HEK293T (cell line): ENCODE data around the gene LILRA2.

Source experiments
- CTCF ChIA-PET: fragments of 350-600 bp; formaldehyde crosslinking; extraction: SDS; loops from one replicate; lab custom pipeline; 2021; ENCODE audit warnings: antibody characterized with exemption, inconsistent platforms; lab: Yijun Ruan, JAX
- POLR2A ChIA-PET: fragments of 350-600 bp; formaldehyde crosslinking; extraction: SDS; loops from one replicate; lab custom pipeline; 2020; ENCODE audit warnings: antibody characterized with exemption, inconsistent platforms; lab: Yijun Ruan, JAX
- DNase-seq: peaks from one replicate; pipeline ENCODE4 v3.0.0; 2012; ENCODE audit warnings: mixed read lengths; ENCODE audit errors: extremely low spot score
- ARNT ChIP-seq: fragments of 450-650 bp; IDR thresholded peaks from 2 replicates; pipeline ENCODE4 v1.6.1; 2017; ENCODE audit warnings: mild to moderate bottlenecking
- BHLHE40 ChIP-seq: fragments of 450-650 bp; IDR thresholded peaks from 2 replicates; pipeline ENCODE4 v1.6.1; 2016; ENCODE audit warnings: mild to moderate bottlenecking, moderate library complexity, borderline replicate concordance
- CTBP1 ChIP-seq: fragments of 450-650 bp; IDR thresholded peaks from 2 replicates; pipeline ENCODE4 v1.6.1; 2016; ENCODE audit warnings: borderline replicate concordance
- ELF4 ChIP-seq: fragments of 450-650 bp; IDR thresholded peaks from 2 replicates; pipeline ENCODE4 v1.6.1; 2017; ENCODE audit warnings: antibody characterized with exemption
- FOXA1 ChIP-seq: fragments of 450-650 bp; IDR thresholded peaks from 2 replicates; pipeline ENCODE4 v1.6.1; 2016; ENCODE audit warnings: mild to moderate bottlenecking
- FOXK2 ChIP-seq: fragments of 450-650 bp; IDR thresholded peaks from 2 replicates; pipeline ENCODE4 v1.6.1; 2016; ENCODE audit warnings: mild to moderate bottlenecking
- FOXM1 ChIP-seq: fragments of 450-650 bp; IDR thresholded peaks from 2 replicates; pipeline ENCODE4 v1.6.1; 2017; ENCODE audit warnings: mild to moderate bottlenecking, borderline replicate concordance
- HDGF ChIP-seq: fragments of 450-650 bp; IDR thresholded peaks from 2 replicates; pipeline ENCODE4 v1.6.1; 2017; ENCODE audit warnings: antibody characterized with exemption, borderline replicate concordance
- L3MBTL2 ChIP-seq: fragments of 450-650 bp; conservative IDR thresholded peaks from 2 replicates; pipeline ENCODE4 v1.6.1; 2016; ENCODE audit warnings: mild to moderate bottlenecking
- LEF1 ChIP-seq: fragments of 450-650 bp; IDR thresholded peaks from 2 replicates; pipeline ENCODE4 v1.6.1; 2017; ENCODE audit warnings: mild to moderate bottlenecking, borderline replicate concordance
- NFRKB ChIP-seq: fragments of 450-650 bp; IDR thresholded peaks from 2 replicates; pipeline ENCODE4 v1.6.1; 2016; ENCODE audit warnings: mild to moderate bottlenecking, moderate library complexity
- PKNOX1 ChIP-seq: fragments of 450-650 bp; IDR thresholded peaks from 2 replicates; pipeline ENCODE4 v1.6.1; 2016
- SP1 ChIP-seq: fragments of 450-650 bp; IDR thresholded peaks from 2 replicates; pipeline ENCODE4 v1.6.1; 2017
- SUZ12 ChIP-seq: fragments of 450-650 bp; IDR thresholded peaks from 2 replicates; pipeline ENCODE4 v1.6.1; 2016; ENCODE audit warnings: mild to moderate bottlenecking
- TARDBP ChIP-seq: fragments of 450-650 bp; IDR thresholded peaks from 2 replicates; pipeline ENCODE4 v1.6.1; 2016
- ZNF384 ChIP-seq: fragments of 450-650 bp; IDR thresholded peaks from 2 replicates; pipeline ENCODE4 v1.6.1; 2016

Gene LILRA2

GRCh38 chr19:54551293-54551692, 22.3 kb upstream of the LILRA2 start:
- ChIA-PET CTCF (no interaction called here), POLR2A (no interaction called here)
- TF ChIP-seq SUZ12 (no peak), FOXM1 (no peak), ARNT (no peak), NFRKB (no peak), ELF4 (no peak), FOXK2 (no peak), ZNF384 (no peak), CTBP1 (no peak), L3MBTL2 (no peak), PKNOX1 (no peak), LEF1 (no peak), HDGF (no peak), SP1 (no peak), FOXA1 (no peak), BHLHE40 (no peak), TARDBP (no peak)
- no peak for DNase-seq

- ChIA-PET POLR2A (no interaction called here), CTCF (no interaction called here)
- no peak for TF ChIP-seq ZNF384
- TF ChIP-seq SP1 = no peak
- no peak for TF ChIP-seq BHLHE40
- TF ChIP-seq PKNOX1 = no peak
- no peak for TF ChIP-seq SUZ12
- no peak for TF ChIP-seq ARNT
- no peak for TF ChIP-seq L3MBTL2
- no peak for TF ChIP-seq CTBP1
- no peak for TF ChIP-seq TARDBP
- TF ChIP-seq FOXM1 = no peak
- TF ChIP-seq FOXK2 = no peak
- no peak for TF ChIP-seq NFRKB
- no peak for TF ChIP-seq FOXA1
- no peak for TF ChIP-seq LEF1
- TF ChIP-seq HDGF = no peak
- no peak for DNase-seq
Measured at GRCh38 chr19:54551950-54552912, 21.4 kb upstream of the LILRA2 start.

- DNase-seq = no peak
- POLR2A ChIA-PET = no interaction called here
- TF ChIP-seq TARDBP (no peak), SUZ12 (no peak), ZNF384 (no peak), FOXK2 (no peak), PKNOX1 (no peak), HDGF (no peak), ELF4 (no peak), SP1 (no peak), BHLHE40 (no peak), FOXM1 (no peak), ARNT (no peak), NFRKB (no peak), L3MBTL2 (no peak), CTBP1 (no peak), FOXA1 (no peak)
- CTCF ChIA-PET = no interaction called here
Measured at GRCh38 chr19:54552913-54553310, 20.7 kb upstream of the LILRA2 start.

- TF ChIP-seq FOXK2 (no peak), ZNF384 (no peak), ELF4 (no peak), SUZ12 (no peak), SP1 (no peak), FOXM1 (no peak), L3MBTL2 (no peak), NFRKB (no peak), FOXA1 (no peak), PKNOX1 (no peak), HDGF (no peak), BHLHE40 (no peak), CTBP1 (no peak), TARDBP (no peak)
- CTCF ChIA-PET = no interaction called here
- POLR2A ChIA-PET = no interaction called here
- DNase-seq = no peak
Measured at GRCh38 chr19:54554006-54554405, 19.6 kb upstream of the LILRA2 start.

- TF ChIP-seq FOXK2 (no peak), CTBP1 (no peak), ELF4 (no peak), ARNT (no peak), SUZ12 (no peak), SP1 (no peak), HDGF (no peak), FOXM1 (no peak), BHLHE40 (no peak), NFRKB (no peak), FOXA1 (no peak), L3MBTL2 (no peak)
- DNase-seq = no peak
- POLR2A ChIA-PET = no interaction called here
- CTCF ChIA-PET = no interaction called here
Measured at GRCh38 chr19:54554896-54555295, 18.7 kb upstream of the LILRA2 start.
